ENCODE measurements around the gene OFD1. TPM values are rescaled to one million over a fixed set of nuclear protein-coding genes. Genes with fewer than 3 reads are reported as not detected.

The OFD1 gene
- total RNA-seq, 1 donor from 2014 or later: 50.8 TPM

DNA sequence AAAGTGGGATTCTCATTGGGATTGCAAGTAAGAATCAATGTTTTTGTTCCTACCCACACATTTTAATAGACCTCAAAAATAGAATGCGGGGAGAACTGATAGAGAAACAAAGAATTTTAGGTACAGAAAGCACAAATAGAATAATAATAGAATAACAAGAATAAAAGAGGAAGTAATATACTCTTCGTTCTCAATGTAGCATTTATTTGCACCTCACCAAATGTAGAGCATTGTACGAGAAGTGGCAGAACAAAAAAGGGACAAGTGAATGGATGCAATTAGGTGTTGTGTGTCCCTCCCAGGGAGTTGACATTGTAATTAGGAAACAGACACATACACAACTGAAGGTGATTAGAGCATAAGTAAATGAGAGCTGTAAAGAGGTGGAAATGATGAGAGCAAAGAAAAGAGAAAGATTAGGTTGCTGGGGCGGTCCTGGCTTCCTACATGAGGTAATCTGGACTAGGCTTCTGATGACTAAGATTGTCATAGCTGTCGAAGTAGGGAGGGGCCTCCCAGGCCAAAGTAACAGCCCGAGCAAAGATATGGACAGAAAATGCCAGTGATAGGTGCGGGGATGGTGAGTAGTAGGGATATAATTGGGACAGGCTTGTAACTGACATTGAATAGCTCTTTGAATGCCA lies 35.2 kb upstream of the OFD1 start:
- H3K9me3 Mint-ChIP-seq: peaks cover 24% of the 10 kb centered on the region
- H3K27ac Mint-ChIP-seq: no peak overlapping the region
- H3K36me3 Mint-ChIP-seq: peaks cover 4% of the 10 kb centered on the region
- DNase-seq (ENCODE audit: low spot score in 2 of 2, unreplicated experiment in 2 of 2): no peak
- peaks cover 24% of the 10 kb centered on the region for H3K4me1 Mint-ChIP-seq
- no peaks in the 10 kb centered on the region for H3K27me3 Mint-ChIP-seq (ENCODE audit: low read depth)
- TF ChIP-seq, protein P1, sequence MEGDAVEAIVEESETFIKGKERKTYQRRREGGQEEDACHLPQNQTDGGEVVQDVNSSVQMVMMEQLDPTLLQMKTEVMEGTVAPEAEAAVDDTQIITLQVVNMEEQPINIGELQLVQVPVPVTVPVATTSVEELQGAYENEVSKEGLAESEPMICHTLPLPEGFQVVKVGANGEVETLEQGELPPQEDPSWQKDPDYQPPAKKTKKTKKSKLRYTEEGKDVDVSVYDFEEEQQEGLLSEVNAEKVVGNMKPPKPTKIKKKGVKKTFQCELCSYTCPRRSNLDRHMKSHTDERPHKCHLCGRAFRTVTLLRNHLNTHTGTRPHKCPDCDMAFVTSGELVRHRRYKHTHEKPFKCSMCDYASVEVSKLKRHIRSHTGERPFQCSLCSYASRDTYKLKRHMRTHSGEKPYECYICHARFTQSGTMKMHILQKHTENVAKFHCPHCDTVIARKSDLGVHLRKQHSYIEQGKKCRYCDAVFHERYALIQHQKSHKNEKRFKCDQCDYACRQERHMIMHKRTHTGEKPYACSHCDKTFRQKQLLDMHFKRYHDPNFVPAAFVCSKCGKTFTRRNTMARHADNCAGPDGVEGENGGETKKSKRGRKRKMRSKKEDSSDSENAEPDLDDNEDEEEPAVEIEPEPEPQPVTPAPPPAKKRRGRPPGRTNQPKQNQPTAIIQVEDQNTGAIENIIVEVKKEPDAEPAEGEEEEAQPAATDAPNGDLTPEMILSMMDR (IDR thresholded peaks at IDR 0.05; ENCODE audit: unreplicated experiment): no peak
- no peak overlapping the region for H3K4me3 Mint-ChIP-seq

- no peak for DNase-seq (ENCODE audit: low spot score in 2 of 2, unreplicated experiment in 2 of 2)
- Mint-ChIP-seq H3K36me3 (peaks cover 4% of the 10 kb centered on the region), H3K27ac (no peak overlapping the region), H3K4me1 (peaks cover 15% of the 10 kb centered on the region), H3K27me3 (ENCODE audit: low read depth) (no peaks in the 10 kb centered on the region), H3K9me3 (peaks cover 19% of the 10 kb centered on the region), H3K4me3 (no peak overlapping the region)
- TF ChIP-seq, protein P1 (IDR thresholded peaks at IDR 0.05; ENCODE audit: unreplicated experiment): no peak
Measured at GRCh38 chrX:13700380-13700779, 34.2 kb upstream of the OFD1 start.

- H3K27me3 Mint-ChIP-seq (ENCODE audit: low read depth): no peaks in the 10 kb centered on the region
- no peak overlapping the region for H3K27ac Mint-ChIP-seq
- DNase-seq (ENCODE audit: low spot score in 2 of 2, unreplicated experiment in 2 of 2): no peak
- no peak overlapping the region for H3K4me3 Mint-ChIP-seq
- peaks cover 4% of the 10 kb centered on the region for H3K36me3 Mint-ChIP-seq
- TF ChIP-seq, protein P1 (IDR thresholded peaks at IDR 0.05; ENCODE audit: unreplicated experiment): no peak
- H3K4me1 Mint-ChIP-seq: peaks cover 8% of the 10 kb centered on the region
- peaks cover 18% of the 10 kb centered on the region for H3K9me3 Mint-ChIP-seq
Measured at GRCh38 chrX:13702111-13702789, 32.3 kb upstream of the OFD1 start.

DNA sequence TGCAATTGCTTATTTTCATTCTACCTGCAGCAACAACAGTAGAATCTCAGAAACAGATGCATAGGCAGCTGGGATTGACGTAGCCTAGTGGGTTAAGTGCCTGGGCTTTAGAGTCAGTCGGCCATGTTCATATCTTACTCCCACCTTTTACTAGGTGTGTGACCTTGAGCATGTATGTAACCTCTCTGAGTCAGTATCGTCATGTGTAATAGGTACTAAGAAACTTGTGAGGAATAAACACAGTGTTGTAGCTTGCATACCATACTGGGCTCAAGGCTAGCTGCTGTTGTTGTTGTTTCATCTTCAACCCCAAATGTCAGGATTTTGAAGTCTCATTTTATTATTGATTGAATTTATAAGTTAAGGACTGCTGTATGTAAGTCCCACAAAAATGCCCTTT lies 31.4 kb upstream of the OFD1 start:
- Mint-ChIP-seq H3K27ac (no peak overlapping the region), H3K4me1 (peaks cover 4% of the 10 kb centered on the region), H3K27me3 (ENCODE audit: low read depth) (no peaks in the 10 kb centered on the region), H3K9me3 (peaks cover 16% of the 10 kb centered on the region), H3K36me3 (peaks cover 4% of the 10 kb centered on the region), H3K4me3 (no peak overlapping the region)
- DNase-seq (ENCODE audit: low spot score in 2 of 2, unreplicated experiment in 2 of 2): no peak
- TF ChIP-seq, protein P1 (IDR thresholded peaks at IDR 0.05; ENCODE audit: unreplicated experiment): no peak

DNA sequence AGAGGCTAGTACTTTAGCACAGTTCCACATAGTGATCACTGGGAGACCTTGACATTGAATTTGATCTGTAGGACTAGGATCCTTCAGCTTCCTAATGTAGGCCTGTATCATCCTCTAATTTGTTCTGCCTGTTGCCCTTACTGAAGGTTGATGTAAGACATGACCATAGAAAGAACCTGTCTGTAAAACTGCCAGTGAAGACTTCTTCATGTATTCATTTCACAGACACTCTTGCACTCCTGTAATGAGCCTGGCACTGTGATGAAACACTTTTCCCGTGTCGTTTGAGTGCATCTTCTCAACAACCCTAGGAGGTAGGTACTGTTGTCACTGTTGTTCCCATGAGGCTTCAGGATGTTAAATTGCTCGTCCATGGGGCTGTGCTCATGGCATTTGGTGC lies 31.0 kb upstream of the OFD1 start:
- H3K4me3 Mint-ChIP-seq: no peak overlapping the region
- no peaks in the 10 kb centered on the region for H3K4me1 Mint-ChIP-seq
- DNase-seq (ENCODE audit: low spot score in 2 of 2, unreplicated experiment in 2 of 2): no peak
- H3K27me3 Mint-ChIP-seq (ENCODE audit: low read depth): no peaks in the 10 kb centered on the region
- TF ChIP-seq, protein P1 (IDR thresholded peaks at IDR 0.05; ENCODE audit: unreplicated experiment): no peak
- no peak overlapping the region for H3K27ac Mint-ChIP-seq
- peaks cover 16% of the 10 kb centered on the region for H3K9me3 Mint-ChIP-seq
- H3K36me3 Mint-ChIP-seq: peaks cover 6% of the 10 kb centered on the region
